HepG2 (cell line): ENCODE measurements around the gene ZAR1L. TPM values are rescaled to one million over a fixed set of nuclear protein-coding genes. Genes with fewer than 3 reads are reported as not detected.
A peak's percentile ranks its signal among the peaks of the same experiment; 100 is the strongest.

ENCODE experiments used
- ATAC-seq: fragments of 200-7000 bp; cut with Tn5 transposase; 3 replicates; pipeline ENCODE4 v1.9.1; 2020; ENCODE audit warnings: mild to moderate bottlenecking, moderate library complexity
- BruUV-seq: library from RNA; stranded (reverse); fragments of 400-500 nt; replicated peaks from 2 replicates; lab custom pipeline; 2021; lab: Mats Ljungman, UMichigan
- CTCF ChIA-PET: fragments of 300-600 bp; formaldehyde crosslinking; extraction: SDS; loops from one replicate; lab custom pipeline; 2021; ENCODE audit warnings: low total read pairs, inconsistent platforms, low intra/inter-chr PET ratio; lab: Yijun Ruan, JAX
- POLR2A ChIA-PET: fragments of 350-600 bp; sonication (Branson Sonifier 250); formaldehyde crosslinking; loops from one replicate; lab custom pipeline; 2020; ENCODE audit warnings: antibody characterized with exemption, inconsistent platforms; lab: Yijun Ruan, JAX
- DNase-seq: peaks from one replicate; pipeline ENCODE4 v3.0.0-alpha.2; 2015; ENCODE audit warnings: low spot score
- FAIRE-seq: peaks from 3 replicates; lab custom pipeline; 2011; peaks lifted over from hg19 to GRCh38; lab: Jason Lieb, UNC
- H2AFZ ChIP-seq: one replicate; pipeline ENCODE4 v1.6.1; 2011; ENCODE audit warnings: low read length, inconsistent platforms
- H3K27ac ChIP-seq: fragments of 300-600 bp; 3 replicates; pipeline ENCODE4 v1.8.0; 2011; ENCODE audit warnings: mixed run types, mild to moderate bottlenecking, mixed read lengths, low read length, inconsistent platforms; ENCODE audit not compliant: insufficient read depth; ENCODE audit errors: extremely low read length
- H3K27me3 ChIP-seq, 2 experiments: fragments of 200-600 bp in 1 of 2; 2 replicates in 1 of 2; 3 replicates in 1 of 2; pipeline versions ENCODE4 v1.6.0 to v1.8.0; 2011; ENCODE audit warnings: low read length in 2 of 2, mild to moderate bottlenecking in 2 of 2, moderate library complexity in 2 of 2, inconsistent platforms in 1 of 2; ENCODE audit not compliant: insufficient read depth in 2 of 2, control insufficient read depth in 1 of 2
- H3K36me3 ChIP-seq, 2 experiments: fragments of 200-600 bp in 1 of 2; replicated peaks in 1 of 2; 2 replicates in 1 of 2; 3 replicates in 1 of 2; pipeline versions ENCODE4 v1.5.1 to v1.8.0; 2011; ENCODE audit warnings: low read length in 2 of 2, inconsistent platforms in 1 of 2; ENCODE audit not compliant: insufficient read depth in 2 of 2, control insufficient read depth in 1 of 2
- H3K4me1 ChIP-seq: 2 replicates; pipeline ENCODE4 v1.5.1; 2012; ENCODE audit warnings: low read length, inconsistent platforms; ENCODE audit not compliant: insufficient read depth
- H3K4me2 ChIP-seq: 2 replicates; pipeline ENCODE4 v1.6.0; 2011; ENCODE audit warnings: low read depth, low read length, inconsistent platforms
- H3K4me3 ChIP-seq, 3 experiments: fragments of 200-600 bp in 1 of 3; sonication (generic), shearing (Covaris generic) in 1 of 3; replicated peaks in 1 of 3; 2 replicates each; pipeline ENCODE4 v1.5.1; 2011 to 2016; ENCODE audit warnings: low read length in 3 of 3, inconsistent platforms in 2 of 3, low read depth in 2 of 3, mild to moderate bottlenecking in 2 of 3, control low read depth in 1 of 3, mixed read lengths in 1 of 3; ENCODE audit not compliant: insufficient read depth in 1 of 3
- H3K79me2 ChIP-seq: one replicate; pipeline ENCODE4 v1.6.1; 2011; ENCODE audit warnings: low read length, inconsistent platforms; ENCODE audit not compliant: insufficient read depth
- H3K9ac ChIP-seq: 2 replicates; pipeline ENCODE4 v1.6.0; 2011; ENCODE audit warnings: mild to moderate bottlenecking, low read depth, low read length, inconsistent platforms; ENCODE audit not compliant: insufficient read depth
- H3K9me3 ChIP-seq: 2 replicates; pipeline ENCODE4 v1.5.1; 2012; ENCODE audit warnings: mild to moderate bottlenecking, low read length
- H4K20me1 ChIP-seq: 2 replicates; pipeline ENCODE4 v1.6.0; 2011; ENCODE audit warnings: inconsistent platforms, mild to moderate bottlenecking, low read length, moderate library complexity; ENCODE audit not compliant: insufficient read depth
- ATM ChIP-seq: fragments of 450-650 bp; IDR thresholded peaks from 2 replicates; pipeline ENCODE4 v1.7.1; 2017; ENCODE audit warnings: mild to moderate bottlenecking, borderline replicate concordance
- CHD4 ChIP-seq: fragments of 200-600 bp; sonication (generic); IDR thresholded peaks from 2 replicates; pipeline ENCODE4 v1.7.0; 2017; ENCODE audit warnings: mild to moderate bottlenecking, low read length, borderline replicate concordance
- ELF4 ChIP-seq: sonication (generic); formaldehyde crosslinking; IDR thresholded peaks from 2 replicates; pipeline ENCODE4 v1.5.0; 2020; ENCODE audit warnings: missing genetic modification reagents, mild to moderate bottlenecking, moderate library complexity, borderline replicate concordance
- FOSL2 ChIP-seq: sonication (generic); formaldehyde crosslinking; IDR thresholded peaks from 2 replicates; pipeline ENCODE4 v1.4.0; 2020; ENCODE audit warnings: missing genetic modification reagents
- FOXP1 ChIP-seq, 2 experiments: fragments of 450-650 bp in 1 of 2; IDR thresholded peaks; 2 replicates each; pipeline ENCODE4 v1.6.1; 2017 to 2018; ENCODE audit warnings: antibody characterized with exemption in 1 of 2
- HOXD1 ChIP-seq: sonication (generic); formaldehyde crosslinking; IDR thresholded peaks from 2 replicates; pipeline ENCODE4 v1.5.0; 2020; ENCODE audit warnings: missing genetic modification reagents
- SETDB1 ChIP-seq: sonication (generic); formaldehyde crosslinking; IDR thresholded peaks from 2 replicates; pipeline ENCODE4 v1.5.1; 2020; ENCODE audit warnings: missing genetic modification reagents, mild to moderate bottlenecking, borderline replicate concordance
- ZNF263 ChIP-seq: sonication (generic); formaldehyde crosslinking; IDR thresholded peaks from 2 replicates; pipeline ENCODE4 v1.4.0; 2020; ENCODE audit warnings: missing genetic modification reagents
- ZNF350 ChIP-seq: sonication (generic); formaldehyde crosslinking; IDR thresholded peaks from 2 replicates; pipeline ENCODE4 v1.4.0; 2020; ENCODE audit warnings: mild to moderate bottlenecking, low read depth, missing genetic modification reagents, borderline replicate concordance
- ZNF577 ChIP-seq: sonication (generic); formaldehyde crosslinking; IDR thresholded peaks from 2 replicates; pipeline ENCODE4 v1.4.0; 2020; ENCODE audit warnings: mild to moderate bottlenecking, low read depth, missing genetic modification reagents, borderline replicate concordance
- ZSCAN30 ChIP-seq: sonication (generic); formaldehyde crosslinking; IDR thresholded peaks from 2 replicates; pipeline ENCODE4 v1.5.0; 2020; ENCODE audit warnings: mild to moderate bottlenecking, missing genetic modification reagents
- WGBS: methylation state at CpG from one replicate; pipeline ENCODE4 v1.1.6; 2017; ENCODE audit warnings: low lambda C conversion rate; 5-methylcytosine and 5-hydroxymethylcytosine counted together
- in situ Hi-C: cut with HindIII; loops from 2 replicates; pipeline ENCODE4 v1.10.0; 2017; ENCODE audit warnings: low pct_unique_long_range_greater_than_20kb; ENCODE audit not compliant: extremely low pct_ligation_motif_present
- intact Hi-C: fragments of 100-400 bp; cut with micrococcal nuclease; formaldehyde crosslinking; loops from one replicate; pipeline ENCODE4 v1.10.0; 2022; ENCODE audit not compliant: unreplicated experiment
- polyA plus RNA-seq, 8 experiments: library from polyadenylated mRNA; depleted of rRNA in 3 of 8; stranded (reverse) in 7 of 8; unstranded in 1 of 8; fragments of >200 nt; fragmentation: Illumina TruSeq in 4 of 8; extraction: Trizol in 4 of 8; gene quantifications; 2 replicates each; pipeline versions ENCODE4 v1.2.1 to v1.2.3, GENCODE V29; 2011 to 2016; ENCODE audit warnings: low read depth in 4 of 8, missing spikeins in 1 of 8, mixed read lengths in 1 of 8; ENCODE audit not compliant: insufficient read depth in 1 of 8
- total RNA-seq, 5 experiments: library from RNA; depleted of rRNA; stranded (reverse); fragments of >200 nt; fragmentation: Illumina TruSeq; extraction: Trizol; gene quantifications; 2 replicates each; pipeline ENCODE4 v1.2.3, GENCODE V29; 2016; ENCODE audit warnings: low read depth in 1 of 5
- TF ChIP-seq, protein P1 (sequence below): sonication (generic); formaldehyde crosslinking; IDR thresholded peaks from 2 replicates; pipeline ENCODE4 v1.4.0; 2020; ENCODE audit warnings: missing genetic modification reagents
- TF ChIP-seq, protein P2 (sequence below): sonication (generic); formaldehyde crosslinking; IDR thresholded peaks from 2 replicates; pipeline ENCODE4 v1.4.0; 2020; ENCODE audit warnings: missing genetic modification reagents

Gene ZAR1L
- total and polyA plus RNA-seq, 2 of the 13 experiments (the other 11 are each of a cell fraction or from before 2014, with no cell fraction given) = 0.09 TPM; not detected in 1

DNA sequence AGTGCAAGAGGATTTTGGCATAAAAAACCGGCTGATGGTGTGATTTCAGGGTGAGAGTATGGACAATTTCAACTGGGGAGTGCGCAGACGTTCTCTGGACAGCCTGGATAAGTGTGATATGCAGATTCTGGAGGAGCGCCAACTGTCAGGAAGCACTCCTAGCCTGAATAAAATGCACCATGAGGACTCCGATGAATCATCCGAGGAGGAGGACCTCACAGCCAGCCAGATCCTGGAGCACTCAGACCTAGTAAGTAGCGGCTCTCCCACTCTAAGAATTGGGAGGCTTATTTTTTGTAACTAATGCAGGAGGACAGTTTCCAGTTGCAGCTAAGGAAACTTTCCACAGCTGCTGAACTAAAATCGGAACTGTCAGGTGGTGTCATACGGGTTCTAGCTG, 53.6 kb downstream of the ZAR1L start:
- no TSS peak for BruUV-seq
- ChIA-PET POLR2A (interaction anchor here (1.1 to 1.9 kb wide), 2 partner anchors 8 to 54 kb away, joined by 5 to 11 read pairs; partner anchors contain the start of genes BRCA2 and ZAR1L), CTCF (no interaction called here)
- H3K79me2 ChIP-seq = no peaks in the 10 kb centered on the region
- DNase-seq (no peak), ATAC-seq (peak; percentile 19; the same call in 2 of the 3 replicates), FAIRE-seq (no peak)
- intact Hi-C loops = no loop called here
- H3K4me2 ChIP-seq = peak overlapping the region; percentile 13; the same call in 1 of the 2 replicates
- peaks cover 93% of the 10 kb centered on the region for H3K4me1 ChIP-seq
- H3K27me3 ChIP-seq = no peaks in the 10 kb centered on the region
- in situ Hi-C loops = no loop called here
- no peaks in the 10 kb centered on the region for H3K9me3 ChIP-seq
- peak overlapping the region; percentile 62 for H3K27ac ChIP-seq
- peak overlapping the region; percentile 34 for H3K9ac ChIP-seq
- H4K20me1 ChIP-seq = no peaks in the 10 kb centered on the region
- H3K4me3 ChIP-seq = no peak overlapping the region
- WGBS = 80% methylated on average over 8 of the region's 9 CpGs
- no peaks in the 10 kb centered on the region; a peak in 1 of 5 replicates for H3K36me3 ChIP-seq
- H2AFZ ChIP-seq = no peak overlapping the region
- TF ChIP-seq ZSCAN30 (CRISPR knock-in tag) (no peak), ELF4 (CRISPR knock-in tag) (no peak), ATM (no peak), ZNF350 (CRISPR knock-in tag) (no peak), SETDB1 (CRISPR knock-in tag) (no peak), CHD4 (peak; percentile 5; the same call in 1 of the 2 replicates), FOSL2 (peak; percentile 77), HOXD1 (CRISPR knock-in tag) (no peak), FOXP1 (IDR thresholded peaks at IDR 0.05) (no peak), FOXP1 (CRISPR knock-in tag; IDR thresholded peaks at IDR 0.05) (no peak), ZNF263 (peak; percentile 95), ZNF577 (CRISPR knock-in tag) (no peak)
- TF ChIP-seq, protein P1, sequence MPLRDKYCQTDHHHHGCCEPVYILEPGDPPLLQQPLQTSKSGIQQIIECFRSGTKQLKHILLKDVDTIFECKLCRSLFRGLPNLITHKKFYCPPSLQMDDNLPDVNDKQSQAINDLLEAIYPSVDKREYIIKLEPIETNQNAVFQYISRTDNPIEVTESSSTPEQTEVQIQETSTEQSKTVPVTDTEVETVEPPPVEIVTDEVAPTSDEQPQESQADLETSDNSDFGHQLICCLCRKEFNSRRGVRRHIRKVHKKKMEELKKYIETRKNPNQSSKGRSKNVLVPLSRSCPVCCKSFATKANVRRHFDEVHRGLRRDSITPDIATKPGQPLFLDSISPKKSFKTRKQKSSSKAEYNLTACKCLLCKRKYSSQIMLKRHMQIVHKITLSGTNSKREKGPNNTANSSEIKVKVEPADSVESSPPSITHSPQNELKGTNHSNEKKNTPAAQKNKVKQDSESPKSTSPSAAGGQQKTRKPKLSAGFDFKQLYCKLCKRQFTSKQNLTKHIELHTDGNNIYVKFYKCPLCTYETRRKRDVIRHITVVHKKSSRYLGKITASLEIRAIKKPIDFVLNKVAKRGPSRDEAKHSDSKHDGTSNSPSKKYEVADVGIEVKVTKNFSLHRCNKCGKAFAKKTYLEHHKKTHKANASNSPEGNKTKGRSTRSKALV (CRISPR knock-in tag) = no peak
- TF ChIP-seq, protein P2, sequence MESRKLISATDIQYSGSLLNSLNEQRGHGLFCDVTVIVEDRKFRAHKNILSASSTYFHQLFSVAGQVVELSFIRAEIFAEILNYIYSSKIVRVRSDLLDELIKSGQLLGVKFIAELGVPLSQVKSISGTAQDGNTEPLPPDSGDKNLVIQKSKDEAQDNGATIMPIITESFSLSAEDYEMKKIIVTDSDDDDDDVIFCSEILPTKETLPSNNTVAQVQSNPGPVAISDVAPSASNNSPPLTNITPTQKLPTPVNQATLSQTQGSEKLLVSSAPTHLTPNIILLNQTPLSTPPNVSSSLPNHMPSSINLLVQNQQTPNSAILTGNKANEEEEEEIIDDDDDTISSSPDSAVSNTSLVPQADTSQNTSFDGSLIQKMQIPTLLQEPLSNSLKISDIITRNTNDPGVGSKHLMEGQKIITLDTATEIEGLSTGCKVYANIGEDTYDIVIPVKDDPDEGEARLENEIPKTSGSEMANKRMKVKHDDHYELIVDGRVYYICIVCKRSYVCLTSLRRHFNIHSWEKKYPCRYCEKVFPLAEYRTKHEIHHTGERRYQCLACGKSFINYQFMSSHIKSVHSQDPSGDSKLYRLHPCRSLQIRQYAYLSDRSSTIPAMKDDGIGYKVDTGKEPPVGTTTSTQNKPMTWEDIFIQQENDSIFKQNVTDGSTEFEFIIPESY = peak; percentile 31; the same call in 1 of the 2 replicates
